Fibroblast of mammary gland (primary cell): ENCODE results near the gene NKD1.

Experiments used
- DNase-seq: peaks from one replicate; pipeline ENCODE4 v3.0.0-alpha.2; 2010; ENCODE audit warnings: low read depth
- H3K4me3 ChIP-seq: 2 replicates; pipeline ENCODE4 v1.5.1; 2011; ENCODE audit warnings: low read depth, mild to moderate bottlenecking, low read length, moderate library complexity; ENCODE audit not compliant: control insufficient read depth
- TF ChIP-seq, protein P1 (sequence below): conservative IDR thresholded peaks from 2 replicates; pipeline ENCODE4 v1.5.1; 2011; ENCODE audit warnings: low read depth, low read length, inconsistent platforms; ENCODE audit not compliant: control insufficient read depth, insufficient read depth

The NKD1 gene

DNA sequence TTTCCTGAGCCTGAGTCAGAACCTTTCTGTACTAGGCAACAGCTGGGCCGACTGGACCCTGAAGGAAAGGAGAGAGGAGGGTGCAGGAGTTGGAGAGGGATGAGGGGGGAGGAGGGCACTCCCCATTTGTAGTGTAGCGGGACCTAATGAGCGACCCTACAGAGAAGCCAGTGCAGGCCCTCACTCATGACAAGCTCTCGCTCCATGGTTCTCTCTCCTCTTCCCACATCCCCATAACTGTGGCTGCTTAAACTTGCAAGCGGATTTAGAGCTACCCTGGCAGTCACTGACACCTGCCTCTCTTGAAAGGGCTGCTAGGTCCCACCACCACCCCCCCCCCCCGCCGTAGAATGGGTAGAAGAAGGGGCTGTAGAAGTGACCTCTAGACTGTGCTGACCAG lies 14.5 kb downstream of the NKD1 start:
- no peak for DNase-seq
- TF ChIP-seq, protein P1, sequence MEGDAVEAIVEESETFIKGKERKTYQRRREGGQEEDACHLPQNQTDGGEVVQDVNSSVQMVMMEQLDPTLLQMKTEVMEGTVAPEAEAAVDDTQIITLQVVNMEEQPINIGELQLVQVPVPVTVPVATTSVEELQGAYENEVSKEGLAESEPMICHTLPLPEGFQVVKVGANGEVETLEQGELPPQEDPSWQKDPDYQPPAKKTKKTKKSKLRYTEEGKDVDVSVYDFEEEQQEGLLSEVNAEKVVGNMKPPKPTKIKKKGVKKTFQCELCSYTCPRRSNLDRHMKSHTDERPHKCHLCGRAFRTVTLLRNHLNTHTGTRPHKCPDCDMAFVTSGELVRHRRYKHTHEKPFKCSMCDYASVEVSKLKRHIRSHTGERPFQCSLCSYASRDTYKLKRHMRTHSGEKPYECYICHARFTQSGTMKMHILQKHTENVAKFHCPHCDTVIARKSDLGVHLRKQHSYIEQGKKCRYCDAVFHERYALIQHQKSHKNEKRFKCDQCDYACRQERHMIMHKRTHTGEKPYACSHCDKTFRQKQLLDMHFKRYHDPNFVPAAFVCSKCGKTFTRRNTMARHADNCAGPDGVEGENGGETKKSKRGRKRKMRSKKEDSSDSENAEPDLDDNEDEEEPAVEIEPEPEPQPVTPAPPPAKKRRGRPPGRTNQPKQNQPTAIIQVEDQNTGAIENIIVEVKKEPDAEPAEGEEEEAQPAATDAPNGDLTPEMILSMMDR: no peak
- H3K4me3 ChIP-seq: no peak overlapping the region

DNA sequence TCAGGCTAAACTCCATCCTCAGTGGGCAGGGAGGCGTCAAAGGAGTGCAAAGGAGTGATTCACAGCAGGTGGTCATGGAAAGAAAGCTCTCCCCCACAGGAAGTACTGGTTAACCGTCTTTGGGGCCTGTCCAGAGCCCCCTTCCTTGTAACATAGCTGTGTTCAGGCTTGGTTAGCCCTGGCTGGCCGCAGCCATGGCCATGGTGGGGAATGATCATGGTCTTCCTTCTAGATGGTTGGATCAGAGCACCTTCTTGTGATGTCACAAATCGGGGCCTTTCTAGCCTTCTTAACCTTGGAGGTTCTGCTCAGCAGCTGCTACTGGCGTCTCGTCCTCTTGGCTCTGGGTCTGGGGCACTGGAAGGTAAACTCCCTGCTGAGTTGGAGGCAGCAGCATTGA lies 15.8 kb downstream of the NKD1 start:
- TF ChIP-seq, protein P1: no peak
- H3K4me3 ChIP-seq: no peak overlapping the region
- DNase-seq: no peak

DNA sequence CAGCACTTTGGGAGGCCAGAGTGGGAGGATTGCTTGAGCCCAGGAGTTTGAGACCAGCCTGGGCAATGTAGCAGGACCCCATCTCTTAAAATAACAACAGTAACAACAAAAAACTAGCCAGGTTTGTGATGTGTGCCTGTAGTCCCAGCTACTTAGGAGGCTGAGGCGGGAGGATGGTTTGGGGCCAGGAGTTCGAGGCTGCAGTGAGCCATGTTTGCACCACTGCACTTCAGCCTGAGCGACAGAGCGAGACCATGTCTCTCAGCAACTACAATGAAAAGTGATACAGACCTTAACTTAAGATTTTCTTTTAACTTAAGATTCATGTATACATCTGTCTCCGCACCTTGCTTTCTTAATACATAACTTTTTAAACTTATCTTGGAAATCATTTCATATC lies 17.2 kb downstream of the NKD1 start:
- no peak overlapping the region for H3K4me3 ChIP-seq
- TF ChIP-seq, protein P1: no peak
- no peak for DNase-seq

DNA sequence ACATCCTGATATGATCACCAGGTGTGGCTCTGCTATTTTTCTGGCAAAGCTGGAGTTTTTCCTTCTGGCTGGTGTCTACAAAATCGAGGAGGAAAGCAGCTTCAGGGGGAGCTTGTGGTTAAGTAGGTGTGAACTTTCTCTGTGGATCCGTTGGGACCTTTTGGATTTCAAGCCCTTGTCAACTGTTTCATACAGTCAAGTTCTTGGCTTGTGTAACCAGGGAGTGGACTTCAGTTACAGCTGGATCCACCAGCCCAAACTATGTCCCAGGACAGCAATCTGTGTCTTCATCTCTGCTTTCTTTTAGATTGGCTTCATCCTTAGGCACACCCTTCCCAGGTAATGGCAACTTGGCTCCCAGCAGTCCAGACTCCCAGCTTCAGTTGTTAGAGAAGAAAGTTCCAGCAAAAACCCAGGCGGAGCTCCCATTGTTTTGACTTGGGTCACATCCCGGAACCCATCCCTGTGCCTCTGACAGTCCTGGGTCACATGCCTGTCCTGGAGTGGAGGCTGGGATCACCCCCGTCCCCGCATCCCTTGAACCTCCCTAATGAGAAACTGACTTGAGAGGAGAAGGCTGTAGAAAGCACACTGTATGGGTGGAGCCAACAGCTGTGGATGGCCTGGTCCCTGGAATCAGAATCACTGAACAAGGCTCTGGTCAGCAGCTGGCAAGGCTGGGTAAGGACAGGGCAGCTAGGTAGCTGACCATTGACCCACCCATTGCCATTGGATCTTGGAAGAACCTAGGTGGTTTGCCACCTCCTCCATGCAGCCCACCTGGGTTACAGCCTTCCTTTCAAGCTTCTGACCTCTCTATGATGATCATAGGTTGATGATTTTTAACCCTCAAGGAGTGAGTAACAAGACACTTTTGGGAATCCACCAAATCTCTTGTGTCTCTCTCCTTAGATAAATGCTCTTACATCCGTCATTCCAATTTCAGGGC lies 18.1 kb downstream of the NKD1 start:
- no peak for DNase-seq
- TF ChIP-seq, protein P1: no peak
- H3K4me3 ChIP-seq: no peak overlapping the region

DNA sequence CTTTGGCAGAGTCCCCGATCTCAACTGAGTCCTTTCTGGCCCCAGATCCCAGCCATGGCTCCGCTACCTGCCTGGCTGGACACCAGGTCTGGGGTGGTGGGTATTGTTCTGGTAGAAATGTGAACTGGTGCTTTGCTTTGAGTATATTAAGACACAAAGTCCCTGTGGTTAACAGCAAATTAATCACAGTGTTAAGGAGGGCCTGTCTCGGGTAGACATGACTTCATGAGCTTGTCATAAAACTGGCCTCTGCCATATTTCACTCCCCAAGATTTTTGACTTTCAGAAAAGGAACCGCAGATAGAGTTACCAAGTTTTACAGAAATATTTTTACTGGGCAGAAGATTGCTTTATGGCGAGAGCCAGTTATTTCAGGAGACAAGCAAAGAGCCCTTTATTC lies 19.5 kb downstream of the NKD1 start:
- DNase-seq: no peak
- H3K4me3 ChIP-seq: no peak overlapping the region
- TF ChIP-seq, protein P1: no peak

DNA sequence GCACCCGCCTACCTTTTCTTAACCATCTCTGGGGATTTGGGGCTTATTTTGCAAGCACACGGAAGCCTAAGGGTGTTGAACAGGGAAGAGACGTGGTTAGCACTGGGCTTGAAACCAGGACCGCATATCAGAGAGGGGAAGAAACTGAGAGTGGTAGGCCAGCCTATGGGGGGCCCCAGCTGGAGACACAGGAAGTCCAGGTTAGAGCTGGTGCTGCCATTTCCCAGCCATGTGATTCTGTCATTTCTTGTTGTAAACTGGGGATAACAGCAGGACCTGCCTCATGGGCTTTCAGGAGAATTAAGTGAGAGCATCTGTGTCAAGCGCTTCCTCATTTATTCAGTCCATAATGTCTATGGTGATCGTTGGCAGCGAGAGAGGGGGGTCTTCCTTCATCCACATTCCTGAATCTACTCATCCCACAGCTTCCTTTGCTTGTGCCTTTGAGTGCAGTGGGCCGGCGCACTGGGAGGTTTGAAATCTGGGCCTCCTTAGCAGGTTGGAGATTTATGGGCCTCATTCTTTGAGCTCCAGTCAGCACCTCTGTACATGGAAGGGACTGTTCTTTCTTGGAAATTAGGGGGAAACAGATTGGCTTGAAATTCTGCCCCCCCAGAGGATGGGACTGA lies 20.1 kb downstream of the NKD1 start:
- DNase-seq: no peak
- TF ChIP-seq, protein P1: no peak
- no peak overlapping the region for H3K4me3 ChIP-seq
